ENCODE results near the gene MTMR2. TPM values are rescaled to one million over a fixed set of nuclear protein-coding genes. Genes with fewer than 3 reads are reported as not detected.

Gene MTMR2
- polyA plus RNA-seq, 2 of the 4 experiments (the other 2 are of a cell fraction): 22.2 to 28.7 TPM

- Histone ChIP-seq H3K27ac (no peak overlapping the region), H3K9me3 (no peaks in the 10 kb centered on the region), H3K4me3 (no peak overlapping the region), H3K4me2 (peak overlapping the region; percentile 78), H3K4me1 (peaks cover 21% of the 10 kb centered on the region; the same call in 2 of the 3 replicates)
- no peak for TF ChIP-seq HDAC2 (IDR thresholded peaks at IDR 0.05)
- no peak for TF ChIP-seq KDM1A (IDR thresholded peaks at IDR 0.05; ENCODE audit: low read depth)
- no peak for TF ChIP-seq CEBPB (IDR thresholded peaks at IDR 0.05)
- TF ChIP-seq, protein P1, sequence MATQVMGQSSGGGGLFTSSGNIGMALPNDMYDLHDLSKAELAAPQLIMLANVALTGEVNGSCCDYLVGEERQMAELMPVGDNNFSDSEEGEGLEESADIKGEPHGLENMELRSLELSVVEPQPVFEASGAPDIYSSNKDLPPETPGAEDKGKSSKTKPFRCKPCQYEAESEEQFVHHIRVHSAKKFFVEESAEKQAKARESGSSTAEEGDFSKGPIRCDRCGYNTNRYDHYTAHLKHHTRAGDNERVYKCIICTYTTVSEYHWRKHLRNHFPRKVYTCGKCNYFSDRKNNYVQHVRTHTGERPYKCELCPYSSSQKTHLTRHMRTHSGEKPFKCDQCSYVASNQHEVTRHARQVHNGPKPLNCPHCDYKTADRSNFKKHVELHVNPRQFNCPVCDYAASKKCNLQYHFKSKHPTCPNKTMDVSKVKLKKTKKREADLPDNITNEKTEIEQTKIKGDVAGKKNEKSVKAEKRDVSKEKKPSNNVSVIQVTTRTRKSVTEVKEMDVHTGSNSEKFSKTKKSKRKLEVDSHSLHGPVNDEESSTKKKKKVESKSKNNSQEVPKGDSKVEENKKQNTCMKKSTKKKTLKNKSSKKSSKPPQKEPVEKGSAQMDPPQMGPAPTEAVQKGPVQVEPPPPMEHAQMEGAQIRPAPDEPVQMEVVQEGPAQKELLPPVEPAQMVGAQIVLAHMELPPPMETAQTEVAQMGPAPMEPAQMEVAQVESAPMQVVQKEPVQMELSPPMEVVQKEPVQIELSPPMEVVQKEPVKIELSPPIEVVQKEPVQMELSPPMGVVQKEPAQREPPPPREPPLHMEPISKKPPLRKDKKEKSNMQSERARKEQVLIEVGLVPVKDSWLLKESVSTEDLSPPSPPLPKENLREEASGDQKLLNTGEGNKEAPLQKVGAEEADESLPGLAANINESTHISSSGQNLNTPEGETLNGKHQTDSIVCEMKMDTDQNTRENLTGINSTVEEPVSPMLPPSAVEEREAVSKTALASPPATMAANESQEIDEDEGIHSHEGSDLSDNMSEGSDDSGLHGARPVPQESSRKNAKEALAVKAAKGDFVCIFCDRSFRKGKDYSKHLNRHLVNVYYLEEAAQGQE (IDR thresholded peaks at IDR 0.05): no peak
- TF ChIP-seq ELK1 (IDR thresholded peaks at IDR 0.05; ENCODE audit: low read depth, low read length): no peak
- TF ChIP-seq RAD21 (conservative IDR thresholded peaks at IDR 0.05 in 1 of 2, IDR thresholded peaks at IDR 0.05 in 1 of 2): no peak
- no peak for TF ChIP-seq JUNB (IDR thresholded peaks at IDR 0.05)
- TF ChIP-seq, protein P2, sequence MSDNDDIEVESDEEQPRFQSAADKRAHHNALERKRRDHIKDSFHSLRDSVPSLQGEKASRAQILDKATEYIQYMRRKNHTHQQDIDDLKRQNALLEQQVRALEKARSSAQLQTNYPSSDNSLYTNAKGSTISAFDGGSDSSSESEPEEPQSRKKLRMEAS (IDR thresholded peaks at IDR 0.05): no peak
- TF ChIP-seq POLR2A (IDR thresholded peaks at IDR 0.05; ENCODE audit: low read length): no peak
- no peak for TF ChIP-seq ESRRA (IDR thresholded peaks at IDR 0.05; ENCODE audit: borderline replicate concordance, low read length)
- no peak for TF ChIP-seq CHD2 (IDR thresholded peaks at IDR 0.05; ENCODE audit: low read length, partially characterized antibody)
- no peak for TF ChIP-seq GATA3 (IDR thresholded peaks at IDR 0.05; ENCODE audit: borderline replicate concordance)
- TF ChIP-seq ZSCAN20 (CRISPR knock-in tag; IDR thresholded peaks at IDR 0.05): no peak
- TF ChIP-seq, protein P3, sequence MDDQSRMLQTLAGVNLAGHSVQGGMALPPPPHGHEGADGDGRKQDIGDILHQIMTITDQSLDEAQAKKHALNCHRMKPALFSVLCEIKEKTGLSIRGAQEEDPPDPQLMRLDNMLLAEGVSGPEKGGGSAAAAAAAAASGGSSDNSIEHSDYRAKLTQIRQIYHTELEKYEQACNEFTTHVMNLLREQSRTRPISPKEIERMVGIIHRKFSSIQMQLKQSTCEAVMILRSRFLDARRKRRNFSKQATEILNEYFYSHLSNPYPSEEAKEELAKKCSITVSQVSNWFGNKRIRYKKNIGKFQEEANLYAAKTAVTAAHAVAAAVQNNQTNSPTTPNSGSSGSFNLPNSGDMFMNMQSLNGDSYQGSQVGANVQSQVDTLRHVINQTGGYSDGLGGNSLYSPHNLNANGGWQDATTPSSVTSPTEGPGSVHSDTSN (IDR thresholded peaks at IDR 0.05): no peak
- TF ChIP-seq EP300 (IDR thresholded peaks at IDR 0.05): no peak
- no peak for TF ChIP-seq HOXB5 (CRISPR knock-in tag; IDR thresholded peaks at IDR 0.05)
- no peak for TF ChIP-seq SMC3 (IDR thresholded peaks at IDR 0.05)
- TF ChIP-seq ZNF302 (CRISPR knock-in tag; IDR thresholded peaks at IDR 0.05): no peak
- no peak for TF ChIP-seq FOXS1 (CRISPR knock-in tag; IDR thresholded peaks at IDR 0.05)
- DNase-seq (ENCODE audit: low read depth in 1 of 2, low spot score in 1 of 2): no peak
- POLR2A ChIA-PET: no interaction called here
- no peak for FAIRE-seq
- ATAC-seq: no peak
- 89% methylated on average over 8 of the region's 8 CpGs for WGBS (ENCODE audit: missing lambda C conversion rate)
- CTCF ChIA-PET: interaction anchor here (1.4 kb wide), 2 partner anchors 43 to 551 kb away, joined by 3 to 4 read pairs; partner anchors contain the start of gene MAML2
Observed at GRCh38 chr11:95792200-95792599, 131.7 kb downstream of the MTMR2 start.

DNA sequence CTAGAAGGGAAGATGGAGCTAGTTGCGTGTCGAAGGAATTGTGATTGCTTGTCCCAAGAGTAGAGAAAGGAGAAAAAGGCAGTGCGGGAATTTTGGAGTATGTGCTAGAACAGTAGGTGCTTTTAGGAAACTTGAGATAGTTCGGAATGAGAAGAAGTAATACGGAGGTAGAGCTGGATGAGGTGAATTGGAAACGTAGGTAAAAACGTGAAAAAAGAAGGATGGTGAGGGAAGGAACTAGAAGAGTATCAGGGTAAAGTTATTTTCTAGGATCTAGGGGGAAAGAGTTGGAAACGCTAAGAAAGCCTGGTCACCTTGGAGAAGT lies 132.2 kb downstream of the MTMR2 start:
- peak overlapping the region; percentile 78 for H3K4me2 ChIP-seq
- ChIA-PET CTCF (interaction anchor here (1.4 kb wide), 1 partner anchor 552 kb away, joined by 3 read pairs; the partner anchor contains the start of gene MAML2), POLR2A (interaction anchor here (1.1 kb wide), 1 partner anchor 725 kb away, joined by 4 read pairs; the partner anchor contains the start of gene SRSF8)
- DNase-seq (ENCODE audit: low read depth in 1 of 2, low spot score in 1 of 2): no peak
- H3K4me3 ChIP-seq: peak overlapping the region; percentile 88
- peak overlapping the region in 1 of 2 experiments; percentile 98; a peak in 4 of 6 replicates for H3K27ac ChIP-seq
- WGBS (ENCODE audit: missing lambda C conversion rate): 71% methylated on average over 8 of the region's 8 CpGs
- no peak for ATAC-seq
- H3K9me3 ChIP-seq: no peaks in the 10 kb centered on the region
- FAIRE-seq: no peak
- peaks cover 21% of the 10 kb centered on the region; the same call in 2 of the 3 replicates for H3K4me1 ChIP-seq
- no peak for TF ChIP-seq POLR2A (IDR thresholded peaks at IDR 0.05; ENCODE audit: low read length)
- TF ChIP-seq ZC3H11A (IDR thresholded peaks at IDR 0.05): no peak
- TF ChIP-seq, protein P4, sequence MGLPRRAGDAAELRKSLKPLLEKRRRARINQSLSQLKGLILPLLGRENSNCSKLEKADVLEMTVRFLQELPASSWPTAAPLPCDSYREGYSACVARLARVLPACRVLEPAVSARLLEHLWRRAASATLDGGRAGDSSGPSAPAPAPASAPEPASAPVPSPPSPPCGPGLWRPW (IDR thresholded peaks at IDR 0.05): no peak
- TF ChIP-seq RCOR1 (IDR thresholded peaks at IDR 0.05; ENCODE audit: low read depth, low read length): no peak
- no peak for TF ChIP-seq FOSL2 (IDR thresholded peaks at IDR 0.05)
- TF ChIP-seq FOSL2 (CRISPR knock-in tag; IDR thresholded peaks at IDR 0.05): no peak
- TF ChIP-seq SMC3 (IDR thresholded peaks at IDR 0.05): no peak
- no peak for TF ChIP-seq SREBF2 (IDR thresholded peaks at IDR 0.05)
- TF ChIP-seq HOXA7 (CRISPR knock-in tag; IDR thresholded peaks at IDR 0.05): no peak
- TF ChIP-seq EHMT2 (IDR thresholded peaks at IDR 0.05; ENCODE audit: low read depth): no peak
- TF ChIP-seq ELK1 (IDR thresholded peaks at IDR 0.05; ENCODE audit: low read depth, low read length): no peak
- TF ChIP-seq HEYL (CRISPR knock-in tag; IDR thresholded peaks at IDR 0.05): no peak
- no peak for TF ChIP-seq CTCF (IDR thresholded peaks at IDR 0.05)
- TF ChIP-seq PHF8 (IDR thresholded peaks at IDR 0.05; ENCODE audit: borderline replicate concordance, low read depth): no peak
- no peak for TF ChIP-seq HDAC2 (IDR thresholded peaks at IDR 0.05)
- TF ChIP-seq CHD2 (IDR thresholded peaks at IDR 0.05; ENCODE audit: low read length, partially characterized antibody): no peak
- no peak for TF ChIP-seq FOXS1 (CRISPR knock-in tag; IDR thresholded peaks at IDR 0.05)
